ENCODE measurements around the gene KCTD12.

KCTD12 gene

DNA sequence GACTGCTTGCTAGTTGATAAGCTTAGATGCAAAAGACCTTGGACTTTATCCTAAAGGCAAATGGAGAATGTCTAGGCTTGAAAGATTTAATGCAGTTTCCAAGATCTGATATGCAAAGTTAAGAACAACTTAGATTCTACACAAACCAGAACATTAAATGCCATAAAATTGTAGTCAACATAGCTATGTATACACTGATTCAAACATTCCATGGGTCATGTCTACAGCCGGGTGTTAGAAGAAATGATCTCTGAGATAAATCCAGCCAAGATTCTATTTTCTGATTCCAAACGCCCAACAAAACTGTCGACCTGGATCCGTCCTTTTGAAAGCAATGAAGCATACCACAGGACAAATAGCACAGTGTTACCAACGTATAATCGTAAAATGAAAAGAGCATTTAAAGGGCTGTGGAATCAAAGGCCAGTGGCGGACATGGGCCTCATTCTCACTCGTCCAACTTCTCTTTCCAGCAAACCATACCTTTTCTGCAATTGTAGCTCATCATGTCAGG is 52.7 kb downstream of the KCTD12 start:
- no peak for DNase-seq
- Histone ChIP-seq H3K4me3 (ENCODE audit: low read depth in 1 of 2, low read length in 2 of 2) (no peak overlapping the region), H3K4me2 (ENCODE audit: insufficient read depth, low read length) (no peak overlapping the region), H3K36me3 (ENCODE audit: insufficient read depth, low read length) (no peaks in the 10 kb centered on the region), H3K79me2 (ENCODE audit: insufficient read depth, low read length) (no peaks in the 10 kb centered on the region), H3K9me3 (ENCODE audit: insufficient read depth, low read length, severe bottlenecking) (no peaks in the 10 kb centered on the region), H3K27ac (ENCODE audit: low read length) (no peak overlapping the region), H3K9ac (ENCODE audit: low read depth, low read length) (no peak overlapping the region), H3K4me1 (ENCODE audit: insufficient read depth, low read length) (no peaks in the 10 kb centered on the region), H4K20me1 (ENCODE audit: insufficient read depth, low read length) (no peaks in the 10 kb centered on the region), H3K27me3 (ENCODE audit: insufficient read depth, low read length, poor library complexity) (no peaks in the 10 kb centered on the region), H2AFZ (ENCODE audit: low read depth, low read length) (no peak overlapping the region)
- ATAC-seq (ENCODE audit: insufficient read depth, low read depth): no peak
- TF ChIP-seq EZH2 (IDR thresholded peaks at IDR 0.05; ENCODE audit: borderline replicate concordance, low read depth, low read length, severe bottlenecking): no peak
- TF ChIP-seq, protein P1, sequence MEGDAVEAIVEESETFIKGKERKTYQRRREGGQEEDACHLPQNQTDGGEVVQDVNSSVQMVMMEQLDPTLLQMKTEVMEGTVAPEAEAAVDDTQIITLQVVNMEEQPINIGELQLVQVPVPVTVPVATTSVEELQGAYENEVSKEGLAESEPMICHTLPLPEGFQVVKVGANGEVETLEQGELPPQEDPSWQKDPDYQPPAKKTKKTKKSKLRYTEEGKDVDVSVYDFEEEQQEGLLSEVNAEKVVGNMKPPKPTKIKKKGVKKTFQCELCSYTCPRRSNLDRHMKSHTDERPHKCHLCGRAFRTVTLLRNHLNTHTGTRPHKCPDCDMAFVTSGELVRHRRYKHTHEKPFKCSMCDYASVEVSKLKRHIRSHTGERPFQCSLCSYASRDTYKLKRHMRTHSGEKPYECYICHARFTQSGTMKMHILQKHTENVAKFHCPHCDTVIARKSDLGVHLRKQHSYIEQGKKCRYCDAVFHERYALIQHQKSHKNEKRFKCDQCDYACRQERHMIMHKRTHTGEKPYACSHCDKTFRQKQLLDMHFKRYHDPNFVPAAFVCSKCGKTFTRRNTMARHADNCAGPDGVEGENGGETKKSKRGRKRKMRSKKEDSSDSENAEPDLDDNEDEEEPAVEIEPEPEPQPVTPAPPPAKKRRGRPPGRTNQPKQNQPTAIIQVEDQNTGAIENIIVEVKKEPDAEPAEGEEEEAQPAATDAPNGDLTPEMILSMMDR (IDR thresholded peaks at IDR 0.05; ENCODE audit: borderline replicate concordance, extremely low read depth, low read length, poor library complexity, severe bottlenecking): no peak

DNA sequence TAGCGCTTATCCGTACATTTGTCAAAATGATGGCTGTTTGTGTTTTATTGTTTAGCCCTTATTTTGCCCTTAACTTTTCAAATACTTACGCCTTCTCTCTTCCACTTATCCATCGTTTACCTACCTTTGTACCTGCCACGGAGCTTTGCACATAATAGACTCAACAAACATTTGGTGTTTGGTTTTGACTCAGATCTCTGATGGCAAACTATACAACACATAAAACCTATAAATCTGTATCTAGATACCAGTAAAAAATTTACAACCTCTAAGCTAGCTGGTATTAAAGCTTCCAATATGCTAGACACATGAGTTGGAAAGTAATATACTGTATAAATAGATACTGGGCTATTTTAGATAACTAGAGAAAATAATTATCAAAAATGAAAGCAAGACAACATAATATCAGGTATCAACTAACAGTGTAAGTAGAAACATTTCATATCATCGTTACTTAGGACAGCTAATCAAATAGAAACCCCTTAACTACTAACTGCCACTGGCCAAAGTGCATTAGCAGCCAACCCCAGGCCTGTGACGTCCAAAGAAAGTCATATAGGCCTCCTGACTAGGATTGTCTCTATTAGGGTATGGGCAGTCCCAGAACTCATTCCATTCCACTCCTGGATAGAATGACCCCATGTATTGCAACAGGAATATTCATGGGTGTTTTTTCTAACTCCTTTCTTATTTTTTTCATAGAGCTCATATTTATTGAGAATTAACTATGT is 53.8 kb downstream of the KCTD12 start:
- TF ChIP-seq, protein P1 (IDR thresholded peaks at IDR 0.05; ENCODE audit: borderline replicate concordance, extremely low read depth, low read length, poor library complexity, severe bottlenecking): no peak
- no peak for TF ChIP-seq EZH2 (IDR thresholded peaks at IDR 0.05; ENCODE audit: borderline replicate concordance, low read depth, low read length, severe bottlenecking)
- no peaks in the 10 kb centered on the region for H3K9me3 ChIP-seq (ENCODE audit: insufficient read depth, low read length, severe bottlenecking)
- no peak overlapping the region for H3K27ac ChIP-seq (ENCODE audit: low read length)
- ATAC-seq (ENCODE audit: insufficient read depth, low read depth) (no peak), DNase-seq (no peak)
- no peaks in the 10 kb centered on the region for H3K36me3 ChIP-seq (ENCODE audit: insufficient read depth, low read length)
- no peak overlapping the region for H2AFZ ChIP-seq (ENCODE audit: low read depth, low read length)
- no peaks in the 10 kb centered on the region for H3K4me1 ChIP-seq (ENCODE audit: insufficient read depth, low read length)
- H3K27me3 ChIP-seq (ENCODE audit: insufficient read depth, low read length, poor library complexity): no peaks in the 10 kb centered on the region
- no peaks in the 10 kb centered on the region for H4K20me1 ChIP-seq (ENCODE audit: insufficient read depth, low read length)
- no peak overlapping the region for H3K4me3 ChIP-seq (ENCODE audit: low read depth in 1 of 2, low read length in 2 of 2)
- no peak overlapping the region for H3K9ac ChIP-seq (ENCODE audit: low read depth, low read length)
- H3K4me2 ChIP-seq (ENCODE audit: insufficient read depth, low read length): no peak overlapping the region
- no peaks in the 10 kb centered on the region for H3K79me2 ChIP-seq (ENCODE audit: insufficient read depth, low read length)

DNA sequence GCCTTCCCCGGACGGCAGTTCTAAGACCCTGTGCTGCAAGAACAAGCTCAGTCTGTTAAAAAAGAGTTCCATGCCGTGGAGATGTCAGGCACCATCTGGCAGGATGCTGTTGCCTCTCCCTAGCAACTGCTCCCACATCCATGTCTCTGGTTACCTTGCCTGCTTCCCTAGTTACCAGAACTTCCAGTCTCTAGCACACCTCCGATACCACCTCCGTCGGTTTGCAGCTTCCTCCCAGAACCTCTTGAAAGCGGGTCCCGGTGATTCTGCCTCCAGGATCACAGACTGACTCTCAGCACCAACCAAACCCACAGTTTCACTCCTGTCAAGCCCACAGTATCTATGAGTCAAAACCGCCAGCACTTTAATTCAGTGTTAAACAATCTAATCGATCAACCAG is 55.4 kb downstream of the KCTD12 start:
- ATAC-seq (ENCODE audit: insufficient read depth, low read depth): no peak
- Histone ChIP-seq H4K20me1 (ENCODE audit: insufficient read depth, low read length) (no peaks in the 10 kb centered on the region), H3K27me3 (ENCODE audit: insufficient read depth, low read length, poor library complexity) (no peaks in the 10 kb centered on the region), H3K9me3 (ENCODE audit: insufficient read depth, low read length, severe bottlenecking) (no peaks in the 10 kb centered on the region), H3K4me3 (ENCODE audit: low read depth in 1 of 2, low read length in 2 of 2) (no peak overlapping the region), H3K27ac (ENCODE audit: low read length) (no peak overlapping the region), H3K9ac (ENCODE audit: low read depth, low read length) (no peak overlapping the region), H3K36me3 (ENCODE audit: insufficient read depth, low read length) (no peaks in the 10 kb centered on the region), H3K79me2 (ENCODE audit: insufficient read depth, low read length) (no peaks in the 10 kb centered on the region), H3K4me1 (ENCODE audit: insufficient read depth, low read length) (no peaks in the 10 kb centered on the region), H2AFZ (ENCODE audit: low read depth, low read length) (no peak overlapping the region), H3K4me2 (ENCODE audit: insufficient read depth, low read length) (no peak overlapping the region)
- DNase-seq: no peak
- TF ChIP-seq, protein P1 (IDR thresholded peaks at IDR 0.05; ENCODE audit: borderline replicate concordance, extremely low read depth, low read length, poor library complexity, severe bottlenecking): no peak
- TF ChIP-seq EZH2 (IDR thresholded peaks at IDR 0.05; ENCODE audit: borderline replicate concordance, low read depth, low read length, severe bottlenecking): no peak
